Retinal pigment epithelial cell (primary cell): Measurements from ENCODE around the gene MTMR11.

ENCODE experiments used
- DNase-seq: peaks from one replicate; pipeline ENCODE4 v3.0.0-alpha.2; 2010; ENCODE audit warnings: low read depth
- H3K4me3 ChIP-seq: 2 replicates; pipeline ENCODE4 v1.5.1; 2011; ENCODE audit warnings: mild to moderate bottlenecking, low read length, control low read depth, moderate library complexity
- TF ChIP-seq, protein P1 (sequence below): conservative IDR thresholded peaks from 2 replicates; pipeline ENCODE4 v1.5.1; 2011; ENCODE audit warnings: low read depth, low read length, control low read depth, inconsistent platforms

MTMR11 gene

DNA sequence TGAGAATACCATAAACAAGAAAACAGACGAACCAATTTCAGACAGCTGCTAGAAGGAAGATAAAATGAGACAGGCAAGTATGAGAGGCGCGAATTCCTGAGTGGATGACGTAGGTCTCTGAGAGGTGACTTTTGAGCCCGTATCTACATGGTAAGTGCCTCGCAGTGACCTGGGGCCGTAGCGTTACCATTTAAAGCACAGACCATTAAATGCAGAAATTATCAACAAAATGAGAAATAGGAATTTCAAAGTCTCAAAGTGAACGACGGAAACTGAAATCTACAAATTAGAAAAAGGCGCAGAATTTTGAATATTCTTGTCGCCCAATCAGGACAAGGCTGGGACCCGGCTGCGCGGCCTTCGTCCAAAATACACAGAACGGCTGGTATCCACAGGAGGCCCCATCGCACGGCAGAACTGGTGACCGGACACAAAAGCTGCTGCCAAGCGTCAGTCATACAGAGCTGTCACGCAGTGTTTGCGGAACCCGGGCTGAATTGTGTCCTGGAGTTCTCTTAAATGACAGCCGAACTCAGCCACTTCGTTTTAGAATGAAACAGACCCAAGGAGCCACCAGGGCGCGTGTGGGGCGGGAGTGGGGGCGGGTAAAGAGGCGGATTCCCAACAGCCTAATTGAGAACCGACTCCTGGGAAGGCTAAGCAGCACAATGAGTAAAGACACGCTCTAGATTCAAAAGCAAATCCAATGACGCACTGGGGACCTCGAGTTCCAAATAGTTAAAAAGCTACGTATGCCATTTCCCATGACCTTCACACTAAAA is 51.1 kb downstream of the MTMR11 start:
- peak overlapping the region; percentile 63 for H3K4me3 ChIP-seq
- no peak for DNase-seq
- TF ChIP-seq, protein P1, sequence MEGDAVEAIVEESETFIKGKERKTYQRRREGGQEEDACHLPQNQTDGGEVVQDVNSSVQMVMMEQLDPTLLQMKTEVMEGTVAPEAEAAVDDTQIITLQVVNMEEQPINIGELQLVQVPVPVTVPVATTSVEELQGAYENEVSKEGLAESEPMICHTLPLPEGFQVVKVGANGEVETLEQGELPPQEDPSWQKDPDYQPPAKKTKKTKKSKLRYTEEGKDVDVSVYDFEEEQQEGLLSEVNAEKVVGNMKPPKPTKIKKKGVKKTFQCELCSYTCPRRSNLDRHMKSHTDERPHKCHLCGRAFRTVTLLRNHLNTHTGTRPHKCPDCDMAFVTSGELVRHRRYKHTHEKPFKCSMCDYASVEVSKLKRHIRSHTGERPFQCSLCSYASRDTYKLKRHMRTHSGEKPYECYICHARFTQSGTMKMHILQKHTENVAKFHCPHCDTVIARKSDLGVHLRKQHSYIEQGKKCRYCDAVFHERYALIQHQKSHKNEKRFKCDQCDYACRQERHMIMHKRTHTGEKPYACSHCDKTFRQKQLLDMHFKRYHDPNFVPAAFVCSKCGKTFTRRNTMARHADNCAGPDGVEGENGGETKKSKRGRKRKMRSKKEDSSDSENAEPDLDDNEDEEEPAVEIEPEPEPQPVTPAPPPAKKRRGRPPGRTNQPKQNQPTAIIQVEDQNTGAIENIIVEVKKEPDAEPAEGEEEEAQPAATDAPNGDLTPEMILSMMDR: peak; percentile 11

DNA sequence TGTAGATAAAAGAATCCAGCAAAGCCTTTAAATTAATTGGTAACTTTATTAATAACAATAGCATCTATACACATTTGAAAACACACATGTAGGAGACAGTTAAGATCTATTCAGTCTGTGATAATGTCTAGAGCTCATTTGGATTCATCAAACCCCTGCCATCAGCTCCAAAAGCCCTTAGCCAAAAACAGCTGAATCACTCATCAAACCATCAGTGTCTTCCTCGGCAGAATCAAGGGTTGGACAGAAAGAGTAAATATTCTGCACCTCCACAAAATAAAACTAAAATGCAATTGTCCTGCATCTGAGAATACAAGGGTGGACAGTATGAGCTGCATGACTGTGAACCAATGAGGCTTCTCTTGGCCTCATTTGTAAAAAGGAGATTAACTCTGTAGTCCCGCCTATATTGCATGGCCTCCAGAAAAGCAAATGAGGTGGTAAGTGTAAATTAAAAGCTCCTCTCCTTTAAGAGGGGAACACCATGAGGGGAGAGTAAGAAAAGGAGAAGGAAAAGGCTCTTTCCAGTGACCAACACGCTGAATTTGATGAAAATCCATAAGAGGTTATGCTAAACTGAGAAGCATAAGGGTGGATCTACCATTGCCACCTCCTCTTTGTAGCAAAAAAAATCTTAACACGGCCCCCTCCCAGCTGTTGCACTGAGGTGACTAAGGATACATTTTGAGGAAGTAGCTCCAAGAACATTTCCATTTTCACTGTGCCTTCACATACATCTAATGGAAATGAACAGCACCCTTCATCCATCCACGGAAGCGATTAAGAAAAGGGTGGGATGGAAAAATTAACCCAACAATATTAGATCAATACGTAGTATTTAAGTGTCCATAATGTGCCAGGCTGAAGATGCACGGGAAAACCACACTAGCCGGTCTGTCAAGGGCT is 52.0 kb downstream of the MTMR11 start:
- no peak for DNase-seq
- peak overlapping the region; percentile 63 for H3K4me3 ChIP-seq
- TF ChIP-seq, protein P1: no peak

DNA sequence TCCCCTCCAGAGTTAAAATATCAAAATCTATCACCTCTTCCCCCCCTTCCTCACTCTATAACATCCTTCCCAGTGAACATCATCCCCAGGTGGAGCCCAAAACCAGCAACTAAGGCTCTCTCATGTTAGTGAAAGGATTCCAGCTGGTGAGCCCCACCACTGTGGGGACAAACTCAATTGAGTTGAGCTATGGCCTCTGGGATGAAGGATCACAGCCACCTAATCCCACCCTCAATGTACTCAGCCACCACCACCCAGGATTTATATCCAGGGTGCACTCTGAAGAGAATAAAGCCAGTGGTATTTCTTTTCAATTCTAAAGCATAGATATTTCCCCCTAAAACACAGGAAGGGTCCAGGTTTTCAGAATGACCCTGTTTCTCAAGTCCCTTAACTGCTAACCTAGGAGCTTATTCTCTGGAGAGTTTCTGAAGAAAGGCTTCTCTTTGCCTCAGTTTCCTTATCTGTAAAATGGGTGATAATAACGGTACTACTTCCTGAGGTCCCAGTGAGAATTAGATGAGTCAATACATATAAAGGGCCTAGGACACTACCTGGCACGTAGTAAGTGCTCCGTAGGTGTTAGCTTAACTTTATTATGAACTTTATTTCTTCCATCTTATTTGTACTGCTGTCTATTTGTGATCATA is 53.0 kb downstream of the MTMR11 start:
- TF ChIP-seq, protein P1: no peak
- H3K4me3 ChIP-seq: no peak overlapping the region

DNA sequence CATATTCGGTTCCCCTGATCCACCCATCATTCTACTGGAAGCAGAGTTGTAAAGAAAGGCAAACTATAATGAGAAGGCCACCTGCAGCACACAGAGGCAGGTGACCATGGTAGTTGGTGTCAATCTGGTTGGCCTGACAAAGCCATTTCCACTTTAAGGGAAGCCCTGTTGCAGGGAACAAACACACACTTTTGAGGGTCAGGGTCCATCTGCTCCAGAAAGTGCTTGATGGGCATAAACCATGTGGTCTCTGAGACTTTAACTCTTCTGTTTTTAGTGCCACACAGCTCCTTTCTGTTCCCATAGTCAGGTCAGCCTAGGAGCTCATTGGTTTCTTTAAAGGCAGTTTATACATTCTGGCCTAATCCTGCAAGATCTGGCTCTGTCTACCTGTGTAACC is 54.8 kb downstream of the MTMR11 start:
- TF ChIP-seq, protein P1: no peak
- DNase-seq: no peak
- no peak overlapping the region for H3K4me3 ChIP-seq

More for the DNA sequence above, 53.0 kb downstream of the MTMR11 start:
- DNase-seq: no peak

DNA sequence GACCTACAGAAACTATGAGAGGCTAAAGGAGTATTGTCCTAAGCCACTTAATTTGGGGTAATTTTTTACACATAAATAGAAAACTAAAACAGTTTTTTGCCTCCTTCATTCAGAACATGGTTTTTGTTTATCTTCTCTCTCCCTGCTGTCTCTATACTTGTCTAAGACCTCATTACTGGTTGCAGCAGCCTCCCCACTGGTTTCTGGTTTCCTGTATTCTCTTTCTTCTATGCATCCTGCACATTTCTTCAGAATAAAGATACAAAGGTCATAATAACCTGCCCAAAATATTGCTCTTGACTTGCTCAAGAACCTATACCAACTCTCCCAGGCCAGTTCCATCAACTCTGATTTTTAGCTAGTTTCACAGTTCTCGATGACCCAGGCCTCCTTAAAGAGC is 57.1 kb downstream of the MTMR11 start:
- DNase-seq: no peak
- TF ChIP-seq, protein P1: no peak
- H3K4me3 ChIP-seq: no peak overlapping the region
